ENCODE results near the gene WT1.
A peak's percentile ranks its signal among the peaks of the same experiment; 100 is the strongest.

WT1 gene

GRCh38 chr11:32426192-32426591 is 9.1 kb downstream of the WT1 start:
- no peak for FAIRE-seq

GRCh38 chr11:32425761-32426160 is 9.6 kb downstream of the WT1 start:
- FAIRE-seq (no peak), DNase-seq (ENCODE audit: insufficient read length, low spot score) (no peak)

More at GRCh38 chr11:32426192-32426591, 9.1 kb downstream of the WT1 start:
- no peak for DNase-seq (ENCODE audit: insufficient read length, low spot score)

GRCh38 chr11:32422545-32422944 is 12.8 kb downstream of the WT1 start:
- FAIRE-seq (no peak), DNase-seq (ENCODE audit: insufficient read length, low spot score) (no peak)

DNA sequence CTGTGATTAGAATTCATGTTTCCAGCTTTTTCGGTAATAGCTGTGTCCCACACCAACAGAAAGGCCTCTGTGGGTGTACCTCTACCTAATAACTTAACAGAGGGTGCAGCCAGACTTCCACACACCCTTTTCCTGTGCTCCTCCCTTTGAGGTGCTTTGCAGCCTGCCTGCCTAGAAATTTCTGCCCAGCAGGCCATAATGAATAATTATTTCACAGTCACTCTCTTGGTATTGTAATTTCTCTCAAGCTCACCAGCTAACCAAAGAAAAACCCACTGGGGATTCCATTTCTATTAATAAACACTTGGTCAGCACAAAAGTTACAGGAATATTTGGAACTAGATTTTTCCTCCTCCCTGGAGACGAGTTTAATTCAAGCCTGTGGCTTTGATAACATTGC is 13.3 kb downstream of the WT1 start:
- no peak for FAIRE-seq

GRCh38 chr11:32420937-32421901 is 14.1 kb downstream of the WT1 start:
- DNase-seq (ENCODE audit: insufficient read length, low spot score) (peak; percentile 64), FAIRE-seq (no peak)

More for the DNA sequence above, 13.3 kb downstream of the WT1 start:
- DNase-seq (ENCODE audit: insufficient read length, low spot score) = no peak

- DNase-seq (ENCODE audit: insufficient read length, low spot score) = no peak
- no peak for FAIRE-seq
Observed at GRCh38 chr11:32420139-32420538, 15.2 kb downstream of the WT1 start.

- peak; percentile 41 for DNase-seq (ENCODE audit: insufficient read length, low spot score)
Observed at GRCh38 chr11:32418836-32419235, 16.5 kb downstream of the WT1 start.

GRCh38 chr11:32417806-32418205 is 17.5 kb downstream of the WT1 start:
- FAIRE-seq (no peak), DNase-seq (ENCODE audit: insufficient read length, low spot score) (no peak)

More at GRCh38 chr11:32418836-32419235, 16.5 kb downstream of the WT1 start:
- peak; percentile 13 for FAIRE-seq

GRCh38 chr11:32416301-32416700 is 19.0 kb downstream of the WT1 start:
- no peak for DNase-seq (ENCODE audit: insufficient read length, low spot score)
- no peak for FAIRE-seq

- DNase-seq (ENCODE audit: insufficient read length, low spot score) (no peak), FAIRE-seq (no peak)
Observed at GRCh38 chr11:32414925-32415324, 20.4 kb downstream of the WT1 start.

DNA sequence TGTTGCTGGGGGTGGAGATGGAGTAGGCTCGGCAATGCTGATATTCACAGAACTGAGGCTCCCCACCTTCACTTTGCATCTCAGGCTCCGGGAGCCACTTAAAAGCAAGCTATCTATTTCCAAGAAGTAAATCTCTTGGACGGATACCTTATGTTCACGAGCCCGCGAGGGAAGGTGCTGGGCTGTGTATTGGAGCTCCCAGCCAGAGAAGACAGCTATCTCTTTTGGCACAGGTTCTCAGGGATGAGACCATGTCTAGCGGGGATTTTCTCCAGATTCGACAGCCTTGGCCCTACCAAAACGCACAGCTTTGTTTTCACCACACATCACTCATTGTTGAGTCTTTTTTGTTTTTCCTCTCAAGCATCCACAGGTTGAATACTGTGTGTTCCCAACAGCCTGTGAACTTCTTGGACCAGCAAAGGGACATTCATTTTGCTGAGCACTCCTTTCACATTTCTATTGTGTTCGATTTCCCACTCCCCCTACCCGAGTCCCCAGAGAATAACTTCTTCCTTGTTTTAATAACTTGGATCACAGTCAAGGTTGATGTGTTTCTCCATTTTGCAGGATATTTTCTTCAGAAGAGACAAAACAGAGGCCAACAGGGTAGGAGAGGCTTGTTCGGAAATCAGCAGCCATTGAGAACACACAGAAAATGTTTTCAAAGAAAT is 23.3 kb downstream of the WT1 start:
- no peak for FAIRE-seq
- DNase-seq (ENCODE audit: insufficient read length, low spot score) = no peak

DNA sequence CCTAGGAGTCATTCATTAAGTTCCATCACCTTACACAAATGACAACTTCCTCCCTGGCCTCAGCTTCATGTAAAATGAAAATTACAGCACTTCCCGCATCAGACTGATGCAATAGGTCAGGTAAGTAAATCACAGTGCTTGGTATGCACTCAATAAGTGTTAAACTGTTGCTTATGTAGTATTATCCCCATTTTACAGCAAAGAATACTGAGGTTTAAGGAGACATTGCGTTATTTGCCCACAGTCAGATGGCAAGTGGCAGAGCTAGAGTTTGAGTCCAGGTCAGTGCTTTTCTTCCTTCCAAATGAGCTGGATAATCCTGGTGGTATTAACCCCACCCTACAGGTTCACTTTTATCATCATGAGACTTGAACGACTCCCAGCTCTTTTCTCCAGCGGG is 29.7 kb downstream of the WT1 start:
- DNase-seq (ENCODE audit: insufficient read length, low spot score) (no peak), FAIRE-seq (no peak)

- FAIRE-seq = no peak
- no peak for DNase-seq (ENCODE audit: insufficient read length, low spot score)
Observed at GRCh38 chr11:32402836-32403235, 32.5 kb downstream of the WT1 start.

DNA sequence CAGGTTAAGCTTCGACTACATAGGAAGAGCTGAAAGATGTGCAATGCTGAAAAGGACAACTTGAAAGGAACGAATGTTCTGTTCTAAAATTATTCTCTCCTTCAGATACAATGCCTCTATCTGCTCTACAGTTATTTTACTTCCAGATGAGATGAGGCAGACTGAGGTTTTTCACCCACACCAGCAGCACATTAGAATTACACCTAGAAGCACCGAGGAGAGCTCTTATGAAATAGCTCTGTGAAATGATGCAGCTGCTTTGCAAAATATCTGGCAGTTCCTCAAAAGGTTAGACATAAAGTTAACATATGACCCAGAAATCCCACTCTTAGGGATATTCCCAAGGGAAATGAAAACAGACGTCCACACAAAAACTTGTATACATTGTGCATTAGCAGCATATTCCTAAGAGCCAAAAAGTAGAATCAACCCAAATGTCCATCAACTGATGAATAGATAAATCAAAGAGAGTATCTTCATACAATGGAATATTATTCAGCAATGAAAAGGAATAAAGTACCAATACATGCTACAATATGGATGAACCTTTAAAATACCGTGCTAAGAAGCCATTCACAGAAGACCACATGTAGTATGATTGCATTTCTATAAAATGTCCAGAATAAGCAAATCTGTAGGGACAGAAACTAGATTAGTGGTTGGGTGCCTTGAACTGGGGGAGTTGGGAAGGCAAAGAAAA is 34.5 kb downstream of the WT1 start:
- FAIRE-seq (no peak), DNase-seq (ENCODE audit: insufficient read length, low spot score) (no peak)

DNA sequence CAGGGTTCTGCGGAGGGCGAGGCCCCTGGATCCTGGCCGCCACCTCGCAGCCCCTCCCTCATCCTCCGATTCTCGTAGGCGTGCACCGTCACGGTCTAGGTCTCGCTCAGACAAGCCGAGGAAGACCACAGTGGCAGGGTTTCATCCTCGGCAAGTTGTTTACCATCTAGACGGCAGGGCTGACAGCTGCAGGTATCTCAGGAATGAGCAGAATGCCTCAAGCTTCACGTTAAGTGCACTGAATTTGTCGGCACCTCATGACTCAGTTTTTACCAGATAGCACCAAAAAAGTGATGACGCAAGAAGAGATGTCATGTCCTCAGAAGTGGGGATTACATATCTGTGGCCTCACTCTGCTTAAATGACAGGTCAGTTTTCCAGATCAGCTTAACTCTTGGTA is 35.1 kb downstream of the WT1 start:
- peak; percentile 97 for FAIRE-seq
- DNase-seq (ENCODE audit: insufficient read length, low spot score) = peak; percentile 61

DNA sequence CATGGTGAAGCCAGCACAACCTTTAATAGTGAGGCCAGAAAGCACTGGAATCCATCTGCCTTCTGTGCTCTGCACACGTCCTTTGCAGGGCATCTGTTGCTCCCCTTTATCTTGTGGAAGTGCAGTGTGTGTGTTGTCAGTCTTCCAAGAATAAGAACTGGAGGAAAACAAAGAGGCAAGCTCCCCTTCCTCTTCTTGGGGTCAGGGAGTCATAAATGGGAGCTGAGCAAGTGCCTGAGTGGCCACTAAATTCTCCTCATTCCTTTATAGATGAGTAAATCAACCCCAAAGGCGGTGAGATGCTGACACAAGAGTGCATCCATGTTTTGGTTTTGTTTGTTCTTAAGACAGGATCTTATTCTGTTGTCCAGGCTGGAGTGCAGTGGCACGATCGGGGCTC is 38.3 kb downstream of the WT1 start:
- no peak for FAIRE-seq
- DNase-seq (ENCODE audit: insufficient read length, low spot score) = no peak

GRCh38 chr11:32396331-32396730 is 39.0 kb downstream of the WT1 start:
- no peak for DNase-seq (ENCODE audit: insufficient read length, low spot score)
- peak; percentile 54 for FAIRE-seq

GRCh38 chr11:32395127-32395526 is 40.2 kb downstream of the WT1 start:
- DNase-seq (ENCODE audit: insufficient read length, low spot score) = no peak
- no peak for FAIRE-seq

GRCh38 chr11:32392840-32393239 is 42.5 kb downstream of the WT1 start:
- DNase-seq (ENCODE audit: insufficient read length, low spot score) (no peak), FAIRE-seq (no peak)

DNA sequence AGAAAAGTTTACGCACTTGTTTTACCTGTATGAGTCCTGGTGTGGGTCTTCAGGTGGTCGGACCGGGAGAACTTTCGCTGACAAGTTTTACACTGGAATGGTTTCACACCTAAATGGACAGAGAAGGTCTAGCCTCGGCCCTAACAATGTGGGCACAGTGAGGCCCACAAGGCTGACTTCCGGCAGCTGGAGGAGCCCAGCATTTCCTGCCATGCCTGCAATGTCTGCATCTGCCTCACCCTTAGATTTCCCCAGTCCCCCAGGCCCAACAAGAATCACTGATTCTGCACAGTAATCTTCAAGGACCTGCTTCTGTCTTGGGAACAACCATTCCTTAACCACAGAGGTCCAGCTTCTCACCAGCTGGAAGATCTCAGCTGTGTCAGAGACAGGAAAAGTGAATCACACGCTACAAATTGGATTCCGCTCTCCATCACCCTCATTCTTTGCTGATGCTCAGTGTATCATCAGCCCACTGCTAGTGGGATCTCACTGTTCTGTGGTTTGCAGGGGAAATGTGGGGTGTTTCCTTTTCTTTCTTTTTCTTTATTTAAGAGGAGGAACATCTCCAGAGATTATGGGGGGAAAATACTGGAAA is 43.3 kb downstream of the WT1 start:
- peak; percentile 74 for FAIRE-seq

GRCh38 chr11:32391479-32391878 is 43.9 kb downstream of the WT1 start:
- DNase-seq (ENCODE audit: insufficient read length, low spot score) (no peak), FAIRE-seq (no peak)

More for the DNA sequence above, 43.3 kb downstream of the WT1 start:
- peak; percentile 41 for DNase-seq (ENCODE audit: insufficient read length, low spot score)
